Fibroblast of skin of scalp (primary cell): ENCODE data around the gene PISD.

Experiments
- DNase-seq: peaks from one replicate; pipeline ENCODE4 v3.0.0-alpha.2; 2013

PISD gene

GRCh38 chr22:31625661-31626426 lies 36.2 kb downstream of the PISD start:
- DNase-seq, result no peak

- DNase-seq, result no peak
Measured at GRCh38 chr22:31625257-31625640, 36.8 kb downstream of the PISD start.

GRCh38 chr22:31623592-31624304 lies 38.3 kb downstream of the PISD start:
- no peak for DNase-seq

DNA sequence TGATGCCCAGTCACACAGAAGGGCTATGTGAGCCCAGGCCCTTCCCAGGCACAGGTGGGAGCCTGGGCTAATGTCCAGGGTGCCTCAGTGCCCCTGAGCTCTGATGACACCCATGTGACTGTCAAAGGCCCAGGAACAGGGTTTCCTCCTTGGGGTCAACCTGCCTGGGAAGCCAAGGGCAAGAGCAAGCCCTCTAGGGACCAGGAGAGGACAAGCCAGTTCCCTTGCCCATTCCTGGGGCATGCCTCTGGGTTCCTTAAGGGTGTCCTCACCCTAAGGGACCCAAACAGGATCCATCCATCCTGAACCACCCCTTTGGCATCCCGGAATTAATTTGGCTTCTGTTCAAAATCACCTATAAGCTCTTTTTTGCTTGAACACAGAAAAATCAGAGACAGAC lies 39.0 kb downstream of the PISD start:
- DNase-seq, result no peak

DNA sequence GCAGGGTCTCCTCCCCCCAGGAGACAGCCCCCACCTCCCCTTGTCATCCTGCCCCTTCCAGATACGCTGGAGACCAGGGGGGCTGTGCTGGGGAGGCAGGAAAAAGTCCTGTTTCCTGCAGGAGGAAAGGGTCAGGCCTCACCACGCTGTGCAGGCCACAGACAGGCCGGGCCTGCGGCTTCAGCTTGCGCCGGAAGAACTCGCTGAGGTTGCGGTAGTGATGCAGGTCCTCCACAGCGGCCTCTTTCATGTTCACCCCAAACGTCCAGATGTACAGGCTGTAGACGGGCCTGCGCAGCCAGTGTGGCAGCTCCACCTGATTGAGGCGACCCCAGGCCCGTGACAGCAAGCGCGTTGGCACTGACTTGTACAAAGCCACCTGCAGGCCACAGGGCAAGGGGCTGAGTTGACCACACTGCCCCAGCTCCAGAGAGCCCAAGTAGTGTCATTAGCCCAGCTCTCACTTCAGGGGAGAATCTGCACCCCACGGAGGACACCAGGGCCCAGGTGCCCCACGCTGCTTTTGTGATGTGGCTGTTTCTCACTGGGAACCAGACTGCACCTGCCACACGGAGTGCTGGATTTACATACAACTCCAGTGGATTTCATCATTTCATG lies 40.4 kb downstream of the PISD start:
- no peak for DNase-seq

- DNase-seq, result no peak
Measured at GRCh38 chr22:31620756-31621480, 41.1 kb downstream of the PISD start.

GRCh38 chr22:31619611-31620300 lies 42.3 kb downstream of the PISD start:
- DNase-seq, result no peak

- DNase-seq, result no peak
Measured at GRCh38 chr22:31618471-31619176, 43.4 kb downstream of the PISD start.

- no peak for DNase-seq
Measured at GRCh38 chr22:31618057-31618456, 44.0 kb downstream of the PISD start.

DNA sequence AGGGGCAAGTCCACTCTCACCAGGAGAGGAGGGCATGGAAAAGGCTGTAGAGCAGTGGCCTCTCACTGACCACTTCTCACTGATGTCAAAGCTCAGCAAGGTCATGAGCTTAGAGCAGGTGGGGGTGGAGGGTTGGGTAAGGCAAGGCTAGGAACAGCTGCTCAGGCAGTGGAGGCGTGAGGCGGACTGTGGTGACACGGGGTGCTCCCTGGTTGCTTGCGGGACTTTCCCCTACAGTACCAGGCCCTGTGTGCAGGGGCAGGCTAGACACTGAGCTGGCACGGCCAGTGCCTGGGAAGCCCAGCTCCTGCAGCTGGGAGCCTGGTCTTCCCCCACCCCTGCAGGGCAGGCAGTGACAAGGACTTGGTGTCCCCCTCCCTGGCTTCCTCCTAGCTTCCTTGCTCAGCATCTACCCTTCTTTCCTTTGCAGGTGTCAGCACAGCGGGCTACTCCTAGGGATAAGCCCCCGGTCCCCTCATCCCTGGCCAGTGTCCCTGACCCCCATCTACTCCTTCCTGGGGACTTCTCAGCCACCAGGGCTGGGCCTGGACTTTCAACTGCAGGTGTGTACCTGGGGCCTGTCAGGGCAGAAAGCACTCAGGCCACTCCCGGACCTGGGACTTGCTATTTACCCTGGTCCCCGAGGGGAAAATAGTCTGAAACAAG lies 45.6 kb downstream of the PISD start:
- no peak for DNase-seq

DNA sequence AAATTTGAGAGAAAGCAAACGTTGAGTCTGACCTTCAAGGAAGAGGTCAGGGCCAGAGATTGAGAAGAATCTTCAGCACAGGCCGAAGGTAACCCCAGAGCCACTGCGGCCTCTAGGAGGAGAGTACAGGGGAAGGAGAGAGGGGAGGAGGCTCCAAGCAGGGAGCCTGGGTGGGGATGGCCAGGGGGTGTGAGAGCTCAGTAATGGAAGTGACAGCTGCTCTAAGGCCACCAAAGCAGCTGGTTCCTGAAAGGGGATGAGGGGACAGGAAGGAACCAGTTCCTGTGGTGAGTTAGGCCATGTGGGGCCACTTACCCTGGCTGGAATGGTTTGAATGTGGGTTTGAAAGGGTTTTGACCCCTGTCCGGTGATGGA lies 46.1 kb downstream of the PISD start:
- DNase-seq, result no peak

- no peak for DNase-seq
Measured at GRCh38 chr22:31615491-31615860, 46.5 kb downstream of the PISD start.

DNA sequence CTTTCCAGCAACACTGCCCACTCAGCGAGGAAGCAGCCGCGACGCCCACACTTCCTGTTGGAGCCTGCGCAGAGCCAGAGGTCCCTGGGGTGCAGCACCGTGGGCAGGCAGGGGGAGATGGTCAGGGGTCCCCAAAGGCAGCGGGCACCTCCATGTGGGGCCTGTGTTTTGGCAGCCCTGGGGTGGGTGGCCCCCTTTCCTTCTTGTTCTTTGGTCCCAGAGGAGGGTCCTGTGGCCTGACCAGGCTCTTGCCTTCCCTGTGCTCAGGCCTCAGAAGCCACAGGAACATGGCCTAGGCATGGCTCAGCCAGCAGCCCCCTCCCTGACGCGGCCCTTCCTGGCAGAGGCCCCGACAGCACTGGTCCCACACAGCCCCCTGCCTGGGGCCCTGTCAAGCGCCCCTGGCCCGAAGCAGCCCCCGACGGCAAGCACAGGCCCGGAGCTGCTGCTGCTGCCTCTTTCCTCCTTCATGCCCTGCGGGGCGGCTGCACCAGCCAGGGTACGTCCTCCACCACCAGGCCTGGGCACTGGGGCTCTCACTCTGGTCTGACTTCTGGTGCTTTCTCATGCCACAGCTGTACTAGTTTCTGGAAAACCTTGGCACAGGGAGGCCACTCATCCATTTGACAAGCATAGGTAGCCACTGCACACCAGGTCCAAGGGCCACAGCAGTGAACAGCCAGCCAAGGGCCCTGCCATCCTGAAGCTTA lies 47.1 kb downstream of the PISD start:
- DNase-seq, result no peak

- DNase-seq, result no peak
Measured at GRCh38 chr22:31613904-31614296, 48.1 kb downstream of the PISD start.

DNA sequence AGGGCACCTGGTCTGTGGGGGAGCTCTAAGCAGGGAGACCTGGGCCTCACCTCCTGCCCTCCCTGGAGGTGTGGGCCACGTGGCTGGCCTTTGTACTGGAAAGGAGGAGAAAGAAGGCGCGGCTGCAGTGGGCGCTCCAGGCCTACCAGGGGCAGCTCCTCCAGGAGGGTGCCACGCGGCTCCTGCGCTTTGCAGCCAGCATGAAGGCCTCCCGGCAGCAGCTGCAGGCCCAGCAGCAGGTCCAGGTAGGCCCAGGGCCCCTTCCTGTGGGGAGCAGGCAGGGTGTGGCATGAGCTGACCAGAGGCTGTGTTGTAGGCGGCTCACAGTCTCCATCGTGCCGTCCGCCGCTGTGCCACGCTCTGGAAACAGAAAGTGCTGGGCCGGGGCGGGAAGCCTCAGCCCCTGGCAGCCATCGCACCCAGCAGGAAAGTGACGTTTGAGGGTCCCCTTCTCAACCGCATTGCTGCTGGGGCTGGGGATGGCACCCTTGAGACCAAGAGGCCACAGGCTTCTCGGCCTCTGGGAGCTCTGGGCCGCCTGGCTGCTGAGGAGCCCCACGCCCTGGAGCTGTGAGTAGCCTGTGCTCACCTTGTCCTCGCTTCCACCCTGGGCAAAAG lies 48.6 kb downstream of the PISD start:
- DNase-seq, result no peak

DNA sequence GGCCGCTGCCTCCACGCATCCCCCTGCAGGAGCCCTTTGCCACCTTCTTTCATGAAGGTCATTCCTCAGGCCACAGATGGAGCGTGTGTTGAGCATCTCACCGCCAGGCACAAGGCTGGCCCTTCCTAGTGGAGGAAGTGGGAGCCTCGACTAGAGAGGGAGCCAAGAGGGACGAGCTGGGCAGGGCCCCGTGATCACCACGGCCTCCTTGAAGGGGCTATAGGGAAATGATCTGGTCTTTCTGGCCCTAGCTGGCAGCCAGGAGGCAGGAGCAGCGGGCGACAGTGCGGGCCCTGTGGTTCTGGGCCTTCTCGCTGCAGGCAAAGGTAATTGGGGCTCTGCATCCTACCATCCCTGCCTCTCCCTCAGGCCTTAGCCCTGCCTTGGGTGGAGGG lies 49.1 kb downstream of the PISD start:
- no peak for DNase-seq

GRCh38 chr22:31611061-31611760 lies 50.8 kb downstream of the PISD start:
- DNase-seq, result no peak

DNA sequence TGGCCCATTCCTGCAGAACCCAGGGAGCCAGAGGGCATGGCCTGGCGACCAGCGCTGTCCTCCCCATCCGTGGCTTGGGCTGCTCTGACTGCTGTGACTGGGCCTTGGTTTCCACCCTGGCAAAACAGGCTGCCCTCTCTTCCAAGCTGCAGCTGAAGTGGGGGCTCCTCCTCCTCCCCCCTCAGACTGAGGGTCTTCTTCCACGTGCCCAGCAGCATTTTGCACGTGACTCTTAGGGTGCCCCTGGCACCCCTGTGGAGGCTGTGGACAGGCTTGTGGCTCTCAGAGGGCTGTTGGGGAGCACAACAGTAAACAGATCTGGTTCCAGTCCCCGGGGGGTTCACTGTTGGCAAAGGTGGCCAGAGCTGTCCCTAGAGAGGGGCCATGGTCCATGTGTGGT lies 51.4 kb downstream of the PISD start:
- DNase-seq, result no peak

DNA sequence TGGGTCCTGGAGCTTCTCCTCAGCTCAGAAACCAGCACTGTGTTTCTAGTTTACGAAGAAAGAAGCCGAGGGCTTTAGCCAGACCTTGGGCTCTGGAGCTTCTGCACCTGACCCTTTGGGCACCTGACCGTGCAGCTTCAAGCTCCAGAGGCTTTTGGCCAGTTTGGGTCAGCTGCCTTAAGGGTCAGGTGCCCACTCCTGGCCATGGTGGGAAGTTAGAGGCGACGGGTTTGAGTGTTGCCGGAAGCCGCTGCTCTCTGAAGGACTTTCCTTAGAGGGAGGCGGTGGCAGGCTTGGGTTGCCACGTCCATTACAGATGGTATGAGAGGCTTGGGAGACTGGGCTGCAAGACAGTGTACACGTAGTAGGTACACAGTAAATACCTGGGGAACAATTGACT lies 52.3 kb downstream of the PISD start:
- DNase-seq, result no peak

DNA sequence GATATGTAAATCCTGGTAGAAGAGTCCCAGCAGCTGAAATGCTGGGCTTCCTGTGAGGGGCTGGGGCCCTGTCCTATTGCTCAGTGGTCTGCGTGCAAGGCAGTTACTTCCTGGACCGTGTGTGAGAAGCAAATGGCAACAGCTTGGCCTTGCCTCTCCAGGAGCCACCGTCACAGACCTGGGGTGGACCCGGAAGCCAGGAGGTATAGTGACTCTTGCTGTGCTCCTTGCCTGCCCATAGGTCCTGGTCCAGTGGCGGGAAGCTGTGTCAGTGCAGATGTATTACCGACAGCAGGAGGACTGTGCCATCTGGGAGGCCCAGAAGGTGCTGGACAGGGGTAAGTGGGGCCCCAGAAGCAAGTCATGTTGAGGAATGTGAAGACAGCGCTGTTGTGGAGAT lies 54.3 kb downstream of the PISD start:
- DNase-seq, result no peak
